HepG2 (cell line): ENCODE results near the gene SFRP4. TPM values are rescaled to one million over a fixed set of nuclear protein-coding genes. Genes with fewer than 3 reads are reported as not detected.

Experiments
- CENPT ChIP-seq: sonication (generic); formaldehyde crosslinking; IDR thresholded peaks from 2 replicates; pipeline ENCODE4 v1.8.0; 2022; ENCODE audit warnings: low read depth, mild to moderate bottlenecking, moderate library complexity, missing genetic modification reagents
- HNRNPH1 ChIP-seq: fragments of 200-400 bp; formaldehyde crosslinking; optimal IDR thresholded peaks from 2 replicates; pipeline ENCODE3; 2017; ENCODE audit warnings: mild to moderate bottlenecking, low read depth, low read length
- PRDM15 ChIP-seq: sonication (generic); formaldehyde crosslinking; IDR thresholded peaks from 2 replicates; pipeline ENCODE4 v1.4.0; 2020; ENCODE audit warnings: missing genetic modification reagents
- TCF7 ChIP-seq: sonication (generic); IDR thresholded peaks from 2 replicates; pipeline ENCODE4 v1.6.1; 2016; ENCODE audit warnings: antibody characterized with exemption, low read depth
- TP53 ChIP-seq: sonication (generic); formaldehyde crosslinking; conservative IDR thresholded peaks from 2 replicates; pipeline ENCODE4 v1.4.0; 2020; ENCODE audit warnings: missing genetic modification reagents
- ZBTB37 ChIP-seq: sonication (generic); formaldehyde crosslinking; IDR thresholded peaks from 2 replicates; pipeline ENCODE4 v1.4.0; 2020; ENCODE audit warnings: mild to moderate bottlenecking, missing genetic modification reagents
- ZNF251 ChIP-seq: sonication (generic); formaldehyde crosslinking; IDR thresholded peaks from 2 replicates; pipeline ENCODE4 v1.9.0; 2021; ENCODE audit warnings: mild to moderate bottlenecking, missing genetic modification reagents
- ZNF33B ChIP-seq: sonication (generic); formaldehyde crosslinking; IDR thresholded peaks from 2 replicates; pipeline ENCODE4 v1.5.1; 2020; ENCODE audit warnings: mild to moderate bottlenecking, missing genetic modification reagents
- ZNF557 ChIP-seq: sonication (generic); formaldehyde crosslinking; IDR thresholded peaks from 2 replicates; pipeline ENCODE4 v1.4.0; 2020; ENCODE audit warnings: missing genetic modification reagents
- ZNF720 ChIP-seq: sonication (generic); formaldehyde crosslinking; IDR thresholded peaks from 2 replicates; pipeline ENCODE4 v1.4.0; 2020; ENCODE audit warnings: missing genetic modification reagents
- ZNF788 ChIP-seq: sonication (generic); formaldehyde crosslinking; IDR thresholded peaks from 2 replicates; pipeline ENCODE4 v1.5.0; 2020; ENCODE audit warnings: mild to moderate bottlenecking, missing genetic modification reagents, borderline replicate concordance
- polyA plus RNA-seq, 8 experiments: library from polyadenylated mRNA; depleted of rRNA in 3 of 8; stranded (reverse) in 7 of 8; unstranded in 1 of 8; fragments of >200 nt; fragmentation: Illumina TruSeq in 4 of 8; extraction: Trizol in 4 of 8; gene quantifications; 2 replicates each; pipeline versions ENCODE4 v1.2.1 to v1.2.3, GENCODE V29; 2011 to 2016; ENCODE audit warnings: low read depth in 4 of 8, missing spikeins in 1 of 8, mixed read lengths in 1 of 8; ENCODE audit not compliant: insufficient read depth in 1 of 8
- total RNA-seq, 5 experiments: library from RNA; depleted of rRNA; stranded (reverse); fragments of >200 nt; fragmentation: Illumina TruSeq; extraction: Trizol; gene quantifications; 2 replicates each; pipeline ENCODE4 v1.2.3, GENCODE V29; 2016; ENCODE audit warnings: low read depth in 1 of 5
- TF ChIP-seq, protein P1 (sequence below): sonication (generic); formaldehyde crosslinking; IDR thresholded peaks from 2 replicates; pipeline ENCODE4 v1.4.0; 2020; ENCODE audit warnings: mild to moderate bottlenecking, missing genetic modification reagents, borderline replicate concordance
- TF ChIP-seq, protein P2 (sequence below): sonication (generic); formaldehyde crosslinking; IDR thresholded peaks from 2 replicates; pipeline ENCODE4 v1.4.0; 2020; ENCODE audit warnings: mild to moderate bottlenecking, missing genetic modification reagents
- TF ChIP-seq, protein P3 (sequence below): sonication (generic); formaldehyde crosslinking; IDR thresholded peaks from 2 replicates; pipeline ENCODE4 v1.4.0; 2020; ENCODE audit warnings: mild to moderate bottlenecking, missing genetic modification reagents, borderline replicate concordance

The SFRP4 gene
- total and polyA plus RNA-seq, 2 of the 13 experiments (the other 11 are each of a cell fraction or from before 2014, with no cell fraction given), result 0.96 to 1.8 TPM

DNA sequence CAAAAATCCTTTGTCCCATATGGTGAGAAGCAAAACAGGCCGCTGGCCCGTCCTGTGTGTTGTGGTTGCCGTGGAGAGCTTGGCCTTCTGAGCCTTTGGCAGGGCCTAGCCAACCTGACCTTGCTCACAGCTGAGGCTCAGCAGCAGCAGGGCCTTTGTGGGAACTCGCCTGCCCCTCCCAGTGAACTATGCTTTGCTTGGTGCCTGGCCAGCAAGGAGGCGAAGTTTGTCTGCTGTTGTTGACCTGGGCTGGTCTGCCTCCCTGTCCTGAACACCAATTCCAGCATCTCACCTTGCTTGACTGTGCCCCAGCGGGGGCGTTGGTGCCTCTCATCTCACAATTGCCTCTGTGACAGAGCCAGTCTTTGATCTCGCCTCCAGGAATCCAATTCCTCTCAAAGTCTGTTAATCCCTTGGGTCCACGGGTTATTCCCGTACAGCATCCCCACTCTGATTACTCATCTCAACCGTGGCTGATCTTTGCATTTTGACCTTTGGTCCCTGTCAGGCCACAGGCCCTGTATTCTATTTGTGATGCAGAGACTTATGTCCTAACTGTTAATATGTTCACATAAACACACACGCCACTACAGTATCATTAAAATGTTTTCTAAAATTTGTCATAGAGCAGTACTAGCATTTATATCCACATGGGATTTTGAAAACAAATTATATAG is 26.5 kb upstream of the SFRP4 start (continued):
- TF ChIP-seq ZBTB37 (peak; percentile 85), HNRNPH1 (no peak), PRDM15 (CRISPR knock-in tag) (peak; percentile 8; the same call in 1 of the 2 replicates), TP53 (CRISPR knock-in tag) (0 out of 2 replicates have a peak, but pooled peaks have one; percentile 43), CENPT (CRISPR knock-in tag) (no peak), TCF7 (peak; percentile 99), ZNF33B (peak; percentile 61; the same call in 1 of the 2 replicates), ZNF557 (CRISPR knock-in tag) (no peak), ZNF251 (no peak), ZNF720 (no peak), ZNF788 (CRISPR knock-in tag) (peak; percentile 96; the same call in 1 of the 2 replicates)
- TF ChIP-seq, protein P1, sequence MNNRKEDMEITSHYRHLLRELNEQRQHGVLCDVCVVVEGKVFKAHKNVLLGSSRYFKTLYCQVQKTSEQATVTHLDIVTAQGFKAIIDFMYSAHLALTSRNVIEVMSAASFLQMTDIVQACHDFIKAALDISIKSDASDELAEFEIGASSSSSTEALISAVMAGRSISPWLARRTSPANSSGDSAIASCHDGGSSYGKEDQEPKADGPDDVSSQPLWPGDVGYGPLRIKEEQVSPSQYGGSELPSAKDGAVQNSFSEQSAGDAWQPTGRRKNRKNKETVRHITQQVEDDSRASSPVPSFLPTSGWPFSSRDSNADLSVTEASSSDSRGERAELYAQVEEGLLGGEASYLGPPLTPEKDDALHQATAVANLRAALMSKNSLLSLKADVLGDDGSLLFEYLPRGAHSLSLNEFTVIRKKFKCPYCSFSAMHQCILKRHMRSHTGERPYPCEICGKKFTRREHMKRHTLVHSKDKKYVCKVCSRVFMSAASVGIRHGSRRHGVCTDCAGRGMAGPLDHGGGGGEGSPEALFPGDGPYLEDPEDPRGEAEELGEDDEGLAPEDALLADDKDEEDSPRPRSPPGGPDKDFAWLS, result no peak
- TF ChIP-seq, protein P2, sequence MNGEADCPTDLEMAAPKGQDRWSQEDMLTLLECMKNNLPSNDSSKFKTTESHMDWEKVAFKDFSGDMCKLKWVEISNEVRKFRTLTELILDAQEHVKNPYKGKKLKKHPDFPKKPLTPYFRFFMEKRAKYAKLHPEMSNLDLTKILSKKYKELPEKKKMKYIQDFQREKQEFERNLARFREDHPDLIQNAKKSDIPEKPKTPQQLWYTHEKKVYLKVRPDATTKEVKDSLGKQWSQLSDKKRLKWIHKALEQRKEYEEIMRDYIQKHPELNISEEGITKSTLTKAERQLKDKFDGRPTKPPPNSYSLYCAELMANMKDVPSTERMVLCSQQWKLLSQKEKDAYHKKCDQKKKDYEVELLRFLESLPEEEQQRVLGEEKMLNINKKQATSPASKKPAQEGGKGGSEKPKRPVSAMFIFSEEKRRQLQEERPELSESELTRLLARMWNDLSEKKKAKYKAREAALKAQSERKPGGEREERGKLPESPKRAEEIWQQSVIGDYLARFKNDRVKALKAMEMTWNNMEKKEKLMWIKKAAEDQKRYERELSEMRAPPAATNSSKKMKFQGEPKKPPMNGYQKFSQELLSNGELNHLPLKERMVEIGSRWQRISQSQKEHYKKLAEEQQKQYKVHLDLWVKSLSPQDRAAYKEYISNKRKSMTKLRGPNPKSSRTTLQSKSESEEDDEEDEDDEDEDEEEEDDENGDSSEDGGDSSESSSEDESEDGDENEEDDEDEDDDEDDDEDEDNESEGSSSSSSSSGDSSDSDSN, result peak; percentile 93
- TF ChIP-seq, protein P3, sequence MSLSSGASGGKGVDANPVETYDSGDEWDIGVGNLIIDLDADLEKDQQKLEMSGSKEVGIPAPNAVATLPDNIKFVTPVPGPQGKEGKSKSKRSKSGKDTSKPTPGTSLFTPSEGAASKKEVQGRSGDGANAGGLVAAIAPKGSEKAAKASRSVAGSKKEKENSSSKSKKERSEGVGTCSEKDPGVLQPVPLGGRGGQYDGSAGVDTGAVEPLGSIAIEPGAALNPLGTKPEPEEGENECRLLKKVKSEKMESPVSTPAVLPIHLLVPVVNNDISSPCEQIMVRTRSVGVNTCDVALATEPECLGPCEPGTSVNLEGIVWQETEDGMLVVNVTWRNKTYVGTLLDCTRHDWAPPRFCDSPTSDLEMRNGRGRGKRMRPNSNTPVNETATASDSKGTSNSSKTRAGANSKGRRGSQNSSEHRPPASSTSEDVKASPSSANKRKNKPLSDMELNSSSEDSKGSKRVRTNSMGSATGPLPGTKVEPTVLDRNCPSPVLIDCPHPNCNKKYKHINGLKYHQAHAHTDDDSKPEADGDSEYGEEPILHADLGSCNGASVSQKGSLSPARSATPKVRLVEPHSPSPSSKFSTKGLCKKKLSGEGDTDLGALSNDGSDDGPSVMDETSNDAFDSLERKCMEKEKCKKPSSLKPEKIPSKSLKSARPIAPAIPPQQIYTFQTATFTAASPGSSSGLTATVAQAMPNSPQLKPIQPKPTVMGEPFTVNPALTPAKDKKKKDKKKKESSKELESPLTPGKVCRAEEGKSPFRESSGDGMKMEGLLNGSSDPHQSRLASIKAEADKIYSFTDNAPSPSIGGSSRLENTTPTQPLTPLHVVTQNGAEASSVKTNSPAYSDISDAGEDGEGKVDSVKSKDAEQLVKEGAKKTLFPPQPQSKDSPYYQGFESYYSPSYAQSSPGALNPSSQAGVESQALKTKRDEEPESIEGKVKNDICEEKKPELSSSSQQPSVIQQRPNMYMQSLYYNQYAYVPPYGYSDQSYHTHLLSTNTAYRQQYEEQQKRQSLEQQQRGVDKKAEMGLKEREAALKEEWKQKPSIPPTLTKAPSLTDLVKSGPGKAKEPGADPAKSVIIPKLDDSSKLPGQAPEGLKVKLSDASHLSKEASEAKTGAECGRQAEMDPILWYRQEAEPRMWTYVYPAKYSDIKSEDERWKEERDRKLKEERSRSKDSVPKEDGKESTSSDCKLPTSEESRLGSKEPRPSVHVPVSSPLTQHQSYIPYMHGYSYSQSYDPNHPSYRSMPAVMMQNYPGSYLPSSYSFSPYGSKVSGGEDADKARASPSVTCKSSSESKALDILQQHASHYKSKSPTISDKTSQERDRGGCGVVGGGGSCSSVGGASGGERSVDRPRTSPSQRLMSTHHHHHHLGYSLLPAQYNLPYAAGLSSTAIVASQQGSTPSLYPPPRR, result peak; percentile 96
